Measurements from ENCODE around the gene CRYBB1.

CRYBB1 gene

DNA sequence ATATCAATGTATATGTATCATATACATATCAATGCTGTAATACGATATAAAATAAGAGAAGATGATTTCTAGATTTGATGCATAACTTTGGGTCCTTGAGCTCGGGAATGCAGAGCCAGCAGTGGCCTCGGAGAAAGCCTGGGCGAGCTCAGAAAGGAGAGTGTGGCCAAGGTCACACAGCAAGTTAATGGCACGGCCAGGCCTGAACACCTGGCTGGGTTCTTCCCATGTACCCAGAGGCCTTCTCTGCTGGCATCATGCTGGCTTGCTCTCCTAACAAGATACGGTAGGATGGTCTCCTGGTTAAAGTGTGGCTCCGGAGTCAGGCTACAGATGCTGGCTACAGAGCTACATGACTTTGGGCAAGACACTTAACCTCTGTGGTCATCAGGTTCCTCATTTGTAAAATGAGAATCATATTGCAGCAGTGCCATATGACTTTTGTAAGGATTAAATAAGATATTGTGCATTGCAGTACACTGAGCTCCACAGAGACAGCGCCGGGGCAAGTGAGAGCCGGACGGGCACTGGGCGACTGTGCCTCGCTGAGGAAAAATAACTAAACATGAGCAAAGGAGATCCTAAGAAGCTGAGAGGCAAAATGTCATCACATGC is 57.8 kb downstream of the CRYBB1 start:
- DNase-seq (ENCODE audit: extremely low read depth in 1 of 2, low read depth in 1 of 2): no peak

DNA sequence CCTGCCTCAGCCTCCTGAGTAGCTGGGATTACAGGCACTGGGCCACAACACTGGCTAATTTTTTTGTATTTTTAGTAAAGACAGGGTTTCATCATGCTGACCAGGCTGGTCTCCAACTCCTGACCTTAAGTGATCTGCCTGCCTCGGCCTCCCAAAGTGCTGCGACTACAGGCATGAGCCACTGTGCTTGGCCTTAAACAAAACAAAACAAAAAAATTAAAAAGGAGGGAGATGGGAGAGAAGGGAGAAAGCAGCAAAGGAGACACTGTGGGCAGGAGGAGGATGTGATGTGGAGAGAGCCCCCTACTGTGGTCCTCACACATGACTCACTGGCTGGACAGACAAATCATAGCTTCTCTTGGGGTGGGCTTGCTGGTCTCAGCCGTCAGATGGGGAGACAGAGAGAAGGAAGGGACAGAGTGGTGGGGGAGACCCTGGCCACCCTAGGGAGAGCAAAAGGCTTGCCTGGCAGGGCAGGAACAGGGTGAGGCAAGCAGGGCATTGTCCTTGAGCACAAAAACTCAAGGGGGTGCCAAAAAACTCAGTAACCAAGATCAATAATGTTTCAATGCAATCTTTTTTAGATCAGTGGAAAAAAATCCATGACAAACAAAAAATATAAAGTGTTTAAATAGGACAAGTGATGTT is 59.5 kb downstream of the CRYBB1 start:
- DNase-seq (ENCODE audit: extremely low read depth in 1 of 2, low read depth in 1 of 2): no peak

DNA sequence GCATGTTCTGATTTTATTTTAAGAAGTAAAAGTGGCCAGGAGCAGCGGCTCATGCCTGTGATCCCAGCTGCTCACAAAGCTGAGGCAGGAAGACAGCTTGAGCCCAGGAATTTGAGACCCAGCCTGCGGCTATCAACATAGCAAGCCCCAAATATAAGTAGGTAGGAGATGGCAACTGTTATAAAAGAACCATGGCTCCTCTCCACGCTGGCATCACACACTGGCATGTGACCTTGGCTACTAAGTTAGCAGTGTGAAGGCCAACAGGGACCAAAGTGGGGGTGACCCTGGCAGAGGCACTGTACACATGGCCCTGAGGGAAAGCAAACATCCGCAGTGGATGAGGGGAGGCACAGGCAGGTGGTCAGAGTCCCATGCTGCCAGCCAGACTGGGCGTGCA is 60.9 kb downstream of the CRYBB1 start:
- no peak for DNase-seq (ENCODE audit: extremely low read depth in 1 of 2, low read depth in 1 of 2)

DNA sequence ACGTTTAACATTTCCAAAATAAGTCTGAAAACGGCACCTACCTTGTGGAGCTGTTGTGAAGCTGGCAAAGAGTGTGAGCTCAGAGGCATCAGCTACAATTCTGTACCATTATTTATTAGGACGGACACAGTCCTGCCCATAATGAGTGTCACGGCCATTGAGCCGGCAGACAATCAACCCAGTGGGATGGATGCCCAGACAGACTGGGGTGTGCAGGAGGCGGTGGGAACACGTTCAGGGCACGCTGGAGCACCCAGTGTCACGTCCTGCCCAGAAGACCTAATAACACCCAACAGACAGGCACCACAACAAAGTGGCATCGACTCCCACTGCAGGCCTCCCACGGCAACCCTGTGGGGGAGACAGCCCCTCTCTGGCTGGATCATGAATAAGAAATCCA is 62.3 kb downstream of the CRYBB1 start:
- DNase-seq (ENCODE audit: extremely low read depth in 1 of 2, low read depth in 1 of 2): no peak

DNA sequence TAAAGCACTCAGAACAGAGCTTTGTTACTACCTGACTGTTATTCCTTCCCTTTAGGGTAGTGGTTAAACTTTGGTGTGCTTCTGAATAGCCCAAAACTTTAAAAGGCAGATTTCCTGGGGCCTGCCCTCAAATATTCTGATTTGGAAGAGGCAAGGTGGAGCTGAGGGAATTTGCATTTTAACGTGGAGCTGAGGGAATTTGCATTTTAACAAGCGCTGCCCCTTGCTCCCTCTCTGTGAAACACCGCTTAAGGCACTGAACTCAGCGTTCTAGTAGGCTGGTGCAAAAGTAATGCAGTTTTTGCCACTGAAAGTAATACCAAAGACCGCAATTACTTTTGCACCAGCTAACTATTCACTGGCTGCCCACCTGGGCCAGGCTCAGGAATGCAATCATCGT is 62.9 kb downstream of the CRYBB1 start:
- no peak for DNase-seq (ENCODE audit: extremely low read depth in 1 of 2, low read depth in 1 of 2)

DNA sequence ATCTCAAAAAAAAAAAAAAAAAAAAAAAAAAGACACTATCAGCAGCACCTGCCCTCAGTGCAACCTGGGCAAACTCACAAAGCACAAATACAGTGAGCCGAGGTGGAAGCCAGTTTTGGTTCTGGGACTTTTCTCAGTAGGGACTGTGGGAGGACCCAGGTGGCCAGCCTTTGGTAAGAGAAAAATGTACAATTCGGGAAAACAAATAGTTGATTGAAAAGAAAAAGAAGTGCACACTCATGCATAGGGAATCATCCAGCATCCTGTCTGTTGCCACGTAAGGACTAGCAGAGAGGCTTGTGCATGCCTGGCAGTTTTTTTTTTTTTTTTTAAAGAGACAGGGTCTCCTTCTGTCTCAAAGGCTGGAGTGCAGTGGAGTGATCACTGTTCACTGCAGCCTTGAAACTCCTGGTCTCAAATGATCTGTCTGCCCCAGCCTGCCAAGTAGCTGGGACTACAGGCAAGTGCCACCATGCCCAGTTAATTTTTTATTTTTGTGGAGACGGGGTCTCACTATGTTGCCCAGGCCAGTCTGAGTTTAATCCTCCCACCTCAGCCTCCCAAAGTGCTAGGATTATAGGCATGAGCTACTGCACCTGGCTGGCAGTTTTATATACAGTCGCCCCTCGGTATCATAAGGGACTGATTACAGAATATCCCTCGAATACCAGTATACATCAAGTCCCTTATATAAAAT is 64.6 kb downstream of the CRYBB1 start:
- DNase-seq (ENCODE audit: extremely low read depth in 1 of 2, low read depth in 1 of 2): no peak

DNA sequence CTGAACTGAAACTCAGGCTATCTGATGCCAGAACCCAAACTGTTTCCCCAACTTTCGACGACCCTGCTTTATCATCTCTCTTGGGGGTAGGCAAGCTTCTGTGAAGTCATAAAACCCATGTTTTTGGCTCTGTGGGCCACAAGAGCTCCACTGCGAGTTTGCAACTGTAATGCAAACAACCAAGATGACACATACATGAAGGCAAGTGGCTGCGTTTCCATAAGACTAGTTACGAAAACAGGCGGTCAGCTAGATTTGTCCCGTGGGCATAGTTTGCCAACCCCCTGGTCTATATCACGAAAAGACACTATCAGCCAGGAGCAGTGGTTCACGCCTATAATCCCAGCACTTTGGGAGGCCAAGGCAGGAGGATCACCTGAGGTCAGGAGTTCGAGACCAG is 65.4 kb downstream of the CRYBB1 start:
- DNase-seq (ENCODE audit: extremely low read depth in 1 of 2, low read depth in 1 of 2): no peak

DNA sequence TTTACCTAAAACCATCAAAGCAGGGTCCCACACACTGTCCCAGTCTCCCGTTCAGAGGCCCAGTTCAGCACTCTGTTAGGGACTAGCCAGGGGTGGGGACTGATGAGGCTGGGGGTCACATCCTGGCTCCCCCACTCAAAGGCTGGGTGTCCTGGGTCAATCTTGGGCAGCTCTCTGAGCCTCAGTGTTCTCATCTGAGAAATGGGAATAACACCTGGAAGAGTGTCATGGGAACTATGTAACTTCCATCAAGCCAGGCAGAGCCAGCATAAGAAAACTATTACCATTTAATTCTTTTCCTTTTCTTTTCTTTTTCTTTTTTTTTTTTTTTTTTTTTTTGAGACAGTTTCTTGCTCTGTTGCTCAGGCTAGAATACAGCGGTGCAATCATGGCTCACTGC is 66.3 kb downstream of the CRYBB1 start:
- no peak for DNase-seq (ENCODE audit: extremely low read depth in 1 of 2, low read depth in 1 of 2)

DNA sequence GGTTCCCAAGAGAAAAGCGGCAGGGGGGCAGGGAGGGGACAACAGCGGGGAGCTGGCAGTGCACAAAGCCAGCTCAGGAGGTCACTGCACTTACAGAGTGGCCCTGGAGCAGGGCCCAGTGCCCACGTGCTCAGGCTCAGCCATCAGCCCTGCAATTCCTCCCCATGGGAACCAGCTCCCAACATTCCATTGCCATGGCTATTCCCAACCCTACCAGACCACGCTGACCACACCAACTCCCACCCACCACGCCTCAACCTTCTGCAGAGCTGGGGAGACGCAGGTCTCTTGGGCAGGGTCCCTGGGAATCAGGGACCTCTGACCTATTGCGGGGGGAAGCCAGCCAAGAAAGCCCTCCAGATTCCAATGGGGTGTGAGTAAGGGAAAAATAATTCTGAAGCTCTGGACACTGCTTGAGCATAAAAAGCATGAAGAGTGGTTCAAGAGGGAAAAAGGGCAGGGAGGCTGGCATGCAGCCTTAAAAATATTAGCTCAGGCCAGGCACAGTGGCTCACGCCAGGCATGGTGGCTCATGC is 67.3 kb downstream of the CRYBB1 start:
- DNase-seq (ENCODE audit: extremely low read depth in 1 of 2, low read depth in 1 of 2): no peak

DNA sequence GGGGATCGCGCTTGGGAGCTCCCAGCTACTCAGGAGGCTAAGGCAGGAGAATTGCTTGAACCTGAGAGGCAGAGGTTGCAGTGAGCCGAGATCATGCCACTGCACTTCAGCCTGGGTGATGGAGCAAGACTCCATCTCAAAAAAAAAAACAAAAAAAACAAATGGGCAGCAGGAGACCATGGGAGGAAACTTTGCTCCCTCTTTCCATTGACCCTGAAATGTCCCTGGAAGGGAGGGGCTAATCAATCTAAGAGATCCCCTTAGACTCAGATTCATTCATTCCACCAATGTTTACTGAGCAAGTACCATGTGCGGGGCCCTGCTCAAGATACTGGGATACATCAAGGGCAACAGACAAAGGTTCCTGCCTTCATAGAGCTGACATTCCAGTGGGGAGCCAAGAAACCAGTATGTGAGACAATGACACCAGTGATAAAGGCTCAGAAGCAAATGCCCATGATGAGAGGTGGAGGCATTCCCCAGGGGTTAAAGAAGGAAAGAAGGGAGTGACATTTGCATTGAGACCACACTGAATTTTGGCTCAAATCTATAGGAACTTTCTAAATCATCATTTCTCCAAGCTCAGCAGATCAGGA is 67.8 kb downstream of the CRYBB1 start:
- no peak for DNase-seq (ENCODE audit: extremely low read depth in 1 of 2, low read depth in 1 of 2)
